SU-DHL-6 (cell line): ENCODE results near the gene GNPNAT1.

Experiments
- H2AFZ ChIP-seq: fragments of 200-600 bp; sonication (generic); 2 replicates; pipeline ENCODE4 v1.6.1; 2014; ENCODE audit warnings: low read depth, mild to moderate bottlenecking, moderate library complexity, mixed read lengths, antibody characterized with exemption, low read length; ENCODE audit not compliant: severe bottlenecking
- H3F3A ChIP-seq: fragments of 200-600 bp; shearing (Covaris generic); 2 replicates; pipeline ENCODE4 v1.6.0; 2016; ENCODE audit warnings: antibody characterized with exemption, mild to moderate bottlenecking; ENCODE audit not compliant: insufficient read depth
- H3K27ac ChIP-seq: fragments of 200-600 bp; sonication (generic); 2 replicates; pipeline ENCODE4 v1.5.1; 2016; ENCODE audit warnings: low read depth, mild to moderate bottlenecking, low read length, moderate library complexity, mixed read lengths
- H3K27me3 ChIP-seq: fragments of 200-600 bp; sonication (generic), shearing (Covaris generic); 2 replicates; pipeline ENCODE4 v1.6.0; 2014; ENCODE audit warnings: mild to moderate bottlenecking, low read length
- H3K36me3 ChIP-seq: fragments of 200-600 bp; sonication (generic); 2 replicates; pipeline ENCODE4 v1.6.1; 2014; ENCODE audit warnings: mild to moderate bottlenecking, low read length, mixed read lengths
- H3K4me2 ChIP-seq: fragments of 300-600, 200-600 bp; shearing (Covaris generic), sonication (generic); 2 replicates; pipeline ENCODE4 v1.6.0; 2014; ENCODE audit warnings: low read length, low read depth, mild to moderate bottlenecking; ENCODE audit not compliant: poor library complexity, severe bottlenecking
- H3K4me3 ChIP-seq: fragments of 200-600 bp; sonication (generic); 2 replicates; pipeline ENCODE4 v1.5.1; 2014; ENCODE audit warnings: antibody characterized with exemption, low read length, mild to moderate bottlenecking, mixed read lengths; ENCODE audit not compliant: insufficient read depth, poor library complexity, severe bottlenecking
- H3K79me2 ChIP-seq: fragments of 200-600 bp; sonication (generic); 2 replicates; pipeline ENCODE4 v1.6.1; 2014; ENCODE audit warnings: mild to moderate bottlenecking, low read length, moderate library complexity; ENCODE audit not compliant: insufficient read depth
- H3K9ac ChIP-seq: fragments of 200-600 bp; sonication (generic); 2 replicates; pipeline ENCODE4 v1.7.0; 2014; ENCODE audit warnings: mild to moderate bottlenecking, low read length
- H3K9me2 ChIP-seq: fragments of 200-600 bp; sonication (generic); replicated peaks from 2 replicates; pipeline ENCODE4 v1.6.1; 2014; ENCODE audit warnings: low read length; ENCODE audit not compliant: insufficient read depth
- H3K9me3 ChIP-seq: fragments of 200-600 bp; sonication (generic); 2 replicates; pipeline ENCODE4 v1.6.1; 2014; ENCODE audit warnings: low read length, mixed read lengths; ENCODE audit not compliant: insufficient read depth
- H4K20me1 ChIP-seq: fragments of 200-600 bp; sonication (generic); 2 replicates; pipeline ENCODE4 v1.6.1; 2014; ENCODE audit warnings: low read depth, mild to moderate bottlenecking, antibody characterized with exemption, low read length, moderate library complexity, mixed read lengths
- EZH2phosphoT487 ChIP-seq: fragments of 200-600 bp; sonication (generic), shearing (Covaris generic); conservative IDR thresholded peaks from 2 replicates; pipeline ENCODE4 v1.6.1; 2018; ENCODE audit warnings: mild to moderate bottlenecking, antibody characterized with exemption, low read length, moderate library complexity, mixed read lengths
- TF ChIP-seq, protein P1 (sequence below): fragments of 200-600 bp; sonication (generic); IDR thresholded peaks from one replicate; pipeline ENCODE4 v1.5.1; 2017; ENCODE audit warnings: antibody characterized with exemption, mild to moderate bottlenecking, low read length, moderate library complexity; ENCODE audit not compliant: insufficient read depth, poor library complexity, severe bottlenecking

Gene GNPNAT1

DNA sequence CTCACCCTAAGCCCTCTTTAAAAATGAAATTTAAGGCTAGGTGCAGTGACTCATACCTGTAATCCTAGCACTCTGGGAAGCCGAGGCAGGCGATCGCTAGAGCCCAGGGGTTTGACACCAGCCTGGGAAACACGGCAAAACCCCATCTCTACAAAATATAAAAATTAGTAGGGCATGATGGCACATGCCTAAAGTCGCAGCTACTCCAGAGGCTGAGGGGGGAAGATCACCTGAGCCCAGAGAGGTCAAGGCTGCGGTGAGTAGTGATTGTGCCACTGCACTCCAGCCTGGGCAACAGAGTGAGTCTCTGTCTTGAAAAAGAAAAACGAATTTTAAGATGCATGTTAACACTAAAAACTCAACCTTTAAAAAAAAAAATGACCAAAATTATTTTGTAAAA, 12.7 kb downstream of the GNPNAT1 start:
- Histone ChIP-seq H3K36me3 (peaks cover 25% of the 10 kb centered on the region; the same call in 1 of the 2 replicates), H3K4me2 (no peak overlapping the region), H3K9me3 (no peaks in the 10 kb centered on the region), H3K9me2 (no peaks in the 10 kb centered on the region), H3K27me3 (no peaks in the 10 kb centered on the region), H3K4me3 (no peak overlapping the region), H4K20me1 (0 out of 2 replicates have a peak, but pooled peaks cover 3% of the 10 kb centered on the region), H3K9ac (no peak overlapping the region), H2AFZ (no peak overlapping the region), H3K79me2 (no peaks in the 10 kb centered on the region; the same call in 1 of the 2 replicates), H3F3A (peaks cover 5% of the 10 kb centered on the region), H3K27ac (no peak overlapping the region)
- no peak for TF ChIP-seq EZH2phosphoT487
- TF ChIP-seq, protein P1, sequence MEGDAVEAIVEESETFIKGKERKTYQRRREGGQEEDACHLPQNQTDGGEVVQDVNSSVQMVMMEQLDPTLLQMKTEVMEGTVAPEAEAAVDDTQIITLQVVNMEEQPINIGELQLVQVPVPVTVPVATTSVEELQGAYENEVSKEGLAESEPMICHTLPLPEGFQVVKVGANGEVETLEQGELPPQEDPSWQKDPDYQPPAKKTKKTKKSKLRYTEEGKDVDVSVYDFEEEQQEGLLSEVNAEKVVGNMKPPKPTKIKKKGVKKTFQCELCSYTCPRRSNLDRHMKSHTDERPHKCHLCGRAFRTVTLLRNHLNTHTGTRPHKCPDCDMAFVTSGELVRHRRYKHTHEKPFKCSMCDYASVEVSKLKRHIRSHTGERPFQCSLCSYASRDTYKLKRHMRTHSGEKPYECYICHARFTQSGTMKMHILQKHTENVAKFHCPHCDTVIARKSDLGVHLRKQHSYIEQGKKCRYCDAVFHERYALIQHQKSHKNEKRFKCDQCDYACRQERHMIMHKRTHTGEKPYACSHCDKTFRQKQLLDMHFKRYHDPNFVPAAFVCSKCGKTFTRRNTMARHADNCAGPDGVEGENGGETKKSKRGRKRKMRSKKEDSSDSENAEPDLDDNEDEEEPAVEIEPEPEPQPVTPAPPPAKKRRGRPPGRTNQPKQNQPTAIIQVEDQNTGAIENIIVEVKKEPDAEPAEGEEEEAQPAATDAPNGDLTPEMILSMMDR: no peak

- no peak overlapping the region for H3K9ac ChIP-seq
- no peak overlapping the region for H3K27ac ChIP-seq
- TF ChIP-seq, protein P1: no peak
- TF ChIP-seq EZH2phosphoT487: no peak
- H3K79me2 ChIP-seq: no peaks in the 10 kb centered on the region; the same call in 1 of the 2 replicates
- H4K20me1 ChIP-seq: 0 out of 2 replicates have a peak, but pooled peaks cover 3% of the 10 kb centered on the region
- H3K4me2 ChIP-seq: no peak overlapping the region
- no peaks in the 10 kb centered on the region for H3F3A ChIP-seq
- no peak overlapping the region for H2AFZ ChIP-seq
- no peak overlapping the region for H3K4me3 ChIP-seq
- H3K9me3 ChIP-seq: no peaks in the 10 kb centered on the region
- no peaks in the 10 kb centered on the region for H3K27me3 ChIP-seq
- H3K9me2 ChIP-seq: no peaks in the 10 kb centered on the region
- H3K36me3 ChIP-seq: peaks cover 14% of the 10 kb centered on the region; the same call in 1 of the 2 replicates
Observed at GRCh38 chr14:52776816-52777215, 14.6 kb downstream of the GNPNAT1 start.

DNA sequence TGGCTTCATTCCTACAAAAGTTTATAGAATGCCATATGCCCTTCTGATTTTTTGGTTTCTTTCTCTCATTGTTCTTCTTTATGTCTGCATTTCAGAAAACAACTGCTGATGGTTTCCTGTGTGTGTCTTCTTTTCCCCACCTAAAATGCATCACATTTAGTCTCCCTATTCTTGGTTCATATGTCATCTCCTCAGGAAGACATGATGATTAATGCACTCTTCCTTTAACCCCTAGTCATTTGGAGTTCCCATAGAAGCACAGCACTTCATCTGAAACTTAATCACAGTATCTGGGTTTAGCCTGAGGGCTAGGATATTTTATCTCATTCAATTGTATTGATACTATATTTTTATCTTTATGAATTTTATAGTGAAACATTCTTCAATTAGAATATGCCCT, 21.5 kb downstream of the GNPNAT1 start:
- Histone ChIP-seq H3K36me3 (peaks cover 31% of the 10 kb centered on the region), H3K27ac (no peak overlapping the region), H3K79me2 (no peaks in the 10 kb centered on the region; the same call in 1 of the 2 replicates), H3K9me3 (no peaks in the 10 kb centered on the region), H3K9ac (no peak overlapping the region), H3K9me2 (no peaks in the 10 kb centered on the region), H3K4me3 (no peak overlapping the region), H3K4me2 (no peak overlapping the region), H3K27me3 (no peaks in the 10 kb centered on the region), H3F3A (no peaks in the 10 kb centered on the region), H2AFZ (no peak overlapping the region), H4K20me1 (0 out of 2 replicates have a peak, but pooled peaks cover 3% of the 10 kb centered on the region)
- TF ChIP-seq, protein P1: no peak
- no peak for TF ChIP-seq EZH2phosphoT487
